GM21619 (cell line): ENCODE measurements around the gene MOGAT1.
A peak's percentile ranks its signal among the peaks of the same experiment; 100 is the strongest.
"Not testable (repeated sequence)": the region's sequence is repeated elsewhere in the genome, so short reads cannot be mapped to it uniquely, and the experiment has no call there.

Source experiments
- ATAC-seq: cut with Tn5 transposase; IDR thresholded peaks from one replicate; pipeline ENCODE4 v1.9.1; 2021; ENCODE audit not compliant: unreplicated experiment

Gene MOGAT1

DNA sequence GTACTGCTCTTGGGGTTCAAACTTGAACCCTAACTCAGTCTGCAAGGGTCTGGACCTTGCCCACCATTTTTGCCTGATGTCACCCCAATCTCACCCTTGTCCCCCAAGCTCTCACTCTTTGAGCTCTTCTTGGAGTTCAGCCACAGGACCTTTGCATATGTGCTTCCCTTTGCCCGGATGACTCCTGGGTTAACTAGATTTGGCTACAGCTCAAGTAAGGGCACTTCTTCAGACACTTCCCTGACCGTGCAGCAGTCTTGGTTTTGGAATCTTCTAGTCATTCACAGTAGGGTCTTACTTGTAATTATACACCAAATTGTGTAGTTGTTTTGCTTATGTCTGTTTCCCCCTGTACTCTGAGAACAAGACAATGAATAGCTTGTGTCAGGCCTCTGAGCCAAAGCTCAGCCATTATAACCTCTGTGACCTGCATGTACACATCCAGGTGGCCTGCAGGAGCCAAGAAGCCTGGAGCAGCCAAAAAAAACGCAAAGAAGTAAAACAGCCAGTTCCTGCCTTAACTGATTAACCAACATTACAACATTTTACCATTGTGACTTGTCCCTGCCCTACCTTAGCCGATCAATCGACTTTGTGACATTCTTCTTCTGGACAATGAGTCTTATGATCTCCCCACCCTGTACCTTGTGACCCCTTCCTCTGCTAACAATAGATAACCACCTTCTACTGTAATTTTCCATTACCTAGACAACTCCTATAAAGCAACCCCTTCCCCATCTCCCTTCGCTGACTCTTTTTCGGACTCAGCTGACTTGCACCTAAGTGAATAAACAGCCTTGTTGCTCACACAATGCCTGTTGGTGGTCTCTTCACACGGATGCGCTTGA lies 1.0 kb upstream of the MOGAT1 start:
- no peak for ATAC-seq

DNA sequence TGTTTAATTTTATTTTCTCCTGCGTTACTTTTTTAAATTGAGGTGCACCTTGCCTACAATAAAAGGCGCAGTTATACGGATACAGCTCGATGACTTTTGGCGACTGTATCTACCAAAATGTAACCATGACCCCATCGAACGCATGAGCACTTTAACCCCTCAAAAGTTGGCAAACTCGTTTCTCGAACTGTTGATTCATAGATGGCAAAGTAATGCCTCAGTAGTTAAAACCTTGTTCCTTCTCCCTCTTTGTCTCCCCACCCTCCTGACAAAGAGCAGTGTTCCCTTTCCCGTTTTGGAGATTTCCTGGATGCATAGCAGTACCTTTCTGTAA lies 577 bp downstream of the MOGAT1 start:
- no peak for ATAC-seq

DNA sequence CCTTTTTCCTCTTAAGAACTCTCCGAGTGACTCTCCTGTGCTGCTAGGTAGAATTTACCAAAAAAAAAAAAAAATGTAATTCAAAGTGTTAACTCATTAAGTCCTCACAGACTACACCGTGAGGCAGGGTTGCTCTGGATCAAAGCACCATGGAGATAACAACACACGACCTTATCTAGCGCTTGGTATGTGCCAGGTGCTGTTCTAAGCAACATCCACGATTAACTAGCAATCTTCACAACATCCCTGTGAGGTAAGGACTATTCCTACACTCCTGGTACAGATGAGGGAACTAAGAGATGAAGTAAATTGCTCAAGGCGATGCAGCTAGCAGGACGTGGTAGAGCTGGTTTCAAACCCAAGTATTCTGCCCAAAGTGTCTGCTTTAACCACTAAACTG lies 1.8 kb downstream of the MOGAT1 start:
- no peak for ATAC-seq

DNA sequence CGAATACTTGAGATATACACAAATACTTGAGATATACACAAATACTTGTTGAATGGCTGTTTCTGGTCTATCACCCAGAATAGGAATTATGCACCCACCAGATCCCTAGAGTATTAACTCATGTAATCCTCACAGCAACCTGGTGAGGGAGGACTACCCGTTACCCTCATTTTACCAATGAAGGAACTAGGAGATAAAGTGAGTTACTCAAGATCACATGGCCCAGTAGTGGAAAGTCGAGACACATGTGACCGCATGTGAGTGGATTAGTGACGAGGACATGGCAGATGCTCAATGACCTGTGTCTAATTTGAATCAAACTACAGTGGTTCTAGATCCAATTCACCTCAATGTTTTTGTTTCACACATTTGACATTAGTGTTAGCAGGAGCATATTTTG lies 2.4 kb downstream of the MOGAT1 start:
- no peak for ATAC-seq

DNA sequence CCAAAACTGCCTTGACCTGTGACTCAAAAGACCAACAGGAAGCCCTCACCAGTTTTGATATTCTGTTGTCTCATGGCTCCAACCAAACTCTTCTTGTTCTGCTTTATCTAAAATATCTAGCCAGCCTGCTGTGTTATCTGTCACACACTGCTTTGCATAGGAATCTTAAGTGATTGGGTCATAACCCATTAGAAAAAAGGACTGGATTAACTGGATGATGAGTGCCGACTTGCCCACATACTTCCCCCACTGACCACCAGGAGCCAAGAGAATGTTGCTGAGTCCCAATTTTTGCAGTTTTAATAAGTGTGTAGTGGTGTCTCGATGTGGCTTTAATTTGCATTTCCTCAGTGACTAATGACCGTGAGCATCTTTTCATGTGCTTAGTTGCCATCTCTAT lies 6.5 kb downstream of the MOGAT1 start:
- ATAC-seq = no peak

DNA sequence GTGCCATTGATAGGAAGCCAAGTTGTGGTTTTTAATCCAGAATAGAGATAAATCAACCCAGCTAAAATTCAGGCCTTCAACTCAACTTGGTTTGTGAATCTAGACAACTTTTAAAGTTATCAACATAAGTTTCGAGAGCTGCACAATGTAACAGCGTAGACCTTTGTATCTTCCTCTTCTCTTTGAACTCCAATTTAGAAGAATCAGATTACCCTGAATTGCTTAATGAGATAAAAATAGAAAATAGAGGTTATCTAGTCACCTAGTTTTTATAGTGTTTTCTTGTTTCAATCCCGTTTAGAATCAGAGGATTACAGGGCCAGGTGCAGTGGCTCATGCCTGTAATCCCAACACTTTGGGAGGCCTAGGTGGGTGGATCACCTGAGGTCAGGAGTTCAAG lies 12.3 kb downstream of the MOGAT1 start:
- ATAC-seq = no peak

DNA sequence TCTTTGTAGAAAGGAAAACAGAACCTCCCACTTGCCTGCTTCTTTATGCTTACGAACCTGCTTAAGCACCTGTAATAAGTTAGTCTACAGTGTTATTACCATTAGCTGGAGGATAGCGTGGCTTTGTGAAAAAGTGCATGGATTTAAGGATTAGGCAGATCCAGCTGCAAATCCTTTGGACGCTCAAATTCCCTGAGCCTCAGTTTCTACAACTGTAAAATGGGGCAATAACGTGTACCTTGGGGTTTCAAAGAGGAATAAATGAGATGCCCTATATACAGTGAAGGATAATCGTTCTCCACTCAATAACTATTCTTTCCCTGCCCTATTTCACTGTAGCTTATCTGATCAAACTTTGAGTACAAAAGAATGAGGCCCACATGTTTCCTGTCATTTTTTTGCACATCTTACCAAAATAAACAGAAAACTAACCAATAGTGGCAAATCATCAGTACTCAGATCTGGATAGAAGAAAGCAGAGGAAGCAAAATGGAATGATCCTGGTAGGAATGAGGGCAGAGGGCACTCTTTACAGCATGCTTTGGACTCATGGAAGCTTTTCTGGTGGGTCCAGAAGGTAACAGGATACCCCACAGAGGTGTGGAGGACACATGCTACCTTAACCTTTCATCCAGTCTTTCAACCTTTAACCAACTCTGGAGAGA lies 14.8 kb downstream of the MOGAT1 start:
- no peak for ATAC-seq

DNA sequence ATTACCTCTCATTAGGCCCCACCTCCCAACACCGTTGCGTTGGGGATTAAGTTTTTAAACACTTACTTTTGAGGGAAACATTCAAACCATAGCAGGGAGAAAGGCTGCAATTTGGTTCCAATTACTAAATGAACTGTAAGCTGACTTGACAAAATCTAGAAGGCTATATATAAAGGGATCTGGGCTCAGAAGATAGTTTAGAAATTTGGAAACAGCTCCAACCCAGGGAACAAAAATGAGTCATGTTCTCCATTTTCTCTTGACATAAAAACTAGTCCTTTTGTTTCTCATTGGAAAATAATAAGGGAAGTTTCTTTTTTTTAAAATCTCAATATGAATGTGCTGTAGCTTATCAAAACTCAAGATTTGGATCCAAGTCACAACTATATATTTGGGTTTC lies 17.5 kb downstream of the MOGAT1 start:
- no peak for ATAC-seq

DNA sequence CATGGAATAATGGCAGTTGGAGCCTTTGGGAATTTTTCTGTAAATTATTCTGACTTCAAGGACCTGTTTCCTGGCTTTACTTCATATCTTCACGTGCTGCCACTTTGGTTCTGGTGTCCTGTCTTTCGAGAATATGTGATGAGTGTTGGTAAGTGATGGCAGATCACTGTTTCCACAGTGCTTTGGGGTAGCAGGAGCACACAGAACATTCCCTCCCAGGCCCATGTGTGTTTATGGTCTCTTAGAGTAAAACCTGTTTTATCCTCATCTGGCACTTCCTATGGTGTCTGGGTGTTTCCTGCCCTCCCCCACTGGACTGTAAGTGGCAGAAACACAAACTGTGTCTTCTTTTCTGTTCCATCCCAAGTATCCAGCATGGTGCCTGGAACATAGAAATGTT lies 17.9 kb downstream of the MOGAT1 start:
- no peak for ATAC-seq

DNA sequence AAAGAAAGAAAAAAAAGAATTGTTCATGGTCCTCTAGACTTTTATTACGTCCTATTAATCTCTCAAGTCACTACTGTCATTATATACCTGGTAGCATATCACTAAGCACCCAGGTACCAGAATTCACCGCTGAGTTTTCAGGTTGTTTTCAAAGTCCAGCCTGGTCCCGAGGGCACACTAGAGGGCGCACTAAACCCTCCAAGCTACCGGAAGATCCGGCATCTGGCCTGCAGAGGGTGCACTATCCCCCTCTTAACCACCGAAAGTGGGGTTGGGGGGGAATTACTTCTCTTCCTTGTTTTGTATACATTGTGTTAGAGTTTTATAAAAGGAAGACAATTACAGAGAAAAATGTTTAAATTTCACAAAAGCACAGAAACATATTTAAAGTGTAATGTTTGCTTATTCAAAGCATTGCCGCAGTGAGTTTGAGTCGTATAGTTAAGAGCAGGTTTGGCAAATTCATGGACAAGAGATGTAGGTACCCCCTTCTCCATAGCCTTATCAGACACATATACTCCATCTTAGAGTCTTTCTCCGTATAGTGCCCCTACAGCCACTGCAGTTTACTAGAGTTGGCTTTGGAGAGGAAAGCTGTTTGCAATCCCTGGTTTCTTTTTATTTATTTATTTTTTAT lies 19.2 kb downstream of the MOGAT1 start:
- ATAC-seq = peak; percentile 96

DNA sequence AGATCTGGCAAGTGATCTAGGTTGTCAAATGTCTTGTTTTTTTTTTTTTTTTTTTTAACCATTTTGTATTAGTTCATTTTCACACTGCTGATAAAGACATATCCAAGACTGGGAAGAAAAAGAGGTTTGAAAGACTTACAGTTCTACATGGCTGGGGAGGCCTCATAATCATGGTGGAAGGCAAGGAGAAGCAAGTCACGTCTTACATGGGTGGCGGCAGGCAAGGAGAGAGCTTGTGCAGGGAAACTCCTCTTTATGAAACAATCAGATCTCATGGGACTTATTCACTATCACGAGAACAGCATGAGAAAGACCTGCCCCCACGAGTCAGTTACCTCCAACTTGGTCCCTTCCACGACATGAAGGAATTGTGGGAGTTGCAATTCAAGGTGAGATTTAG lies 22.0 kb downstream of the MOGAT1 start:
- ATAC-seq = not testable (repeated sequence)

DNA sequence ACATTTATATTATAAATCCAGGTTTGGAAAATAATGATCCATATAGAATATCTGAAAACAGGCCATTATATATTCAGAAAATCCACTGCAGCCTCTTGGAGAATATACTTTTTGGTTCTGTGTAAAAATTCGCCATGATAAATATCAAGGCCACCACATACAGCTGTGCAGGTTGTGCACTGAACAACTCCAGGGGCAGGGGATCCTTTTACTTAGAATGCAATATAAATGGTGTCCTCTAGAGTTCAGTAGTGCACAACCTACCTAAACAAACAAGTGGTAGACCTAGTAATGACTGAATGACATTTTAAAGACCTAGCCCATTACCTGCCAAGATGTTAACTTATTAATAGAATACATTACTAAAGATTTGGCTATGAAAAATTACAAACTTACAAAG lies 22.4 kb downstream of the MOGAT1 start:
- no peak for ATAC-seq

DNA sequence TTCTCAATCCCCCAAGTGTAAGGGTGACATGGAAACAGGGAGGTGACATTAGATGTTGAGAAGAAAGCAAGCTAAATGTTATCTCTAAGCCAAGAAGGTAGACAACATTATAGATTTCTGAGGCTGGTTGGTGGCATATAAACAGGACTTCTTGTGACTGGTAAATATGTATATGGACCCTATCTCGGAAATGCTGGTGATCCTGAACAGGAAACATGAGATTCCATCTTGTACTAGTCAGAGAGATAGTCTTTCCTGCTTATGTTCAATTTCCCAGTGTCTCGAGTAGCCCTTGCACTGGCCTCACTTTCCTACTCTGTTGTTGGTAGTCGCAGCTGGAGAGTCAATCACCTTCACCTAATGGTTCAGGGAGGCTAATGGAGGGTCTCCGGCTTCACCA lies 26.8 kb downstream of the MOGAT1 start:
- no peak for ATAC-seq

DNA sequence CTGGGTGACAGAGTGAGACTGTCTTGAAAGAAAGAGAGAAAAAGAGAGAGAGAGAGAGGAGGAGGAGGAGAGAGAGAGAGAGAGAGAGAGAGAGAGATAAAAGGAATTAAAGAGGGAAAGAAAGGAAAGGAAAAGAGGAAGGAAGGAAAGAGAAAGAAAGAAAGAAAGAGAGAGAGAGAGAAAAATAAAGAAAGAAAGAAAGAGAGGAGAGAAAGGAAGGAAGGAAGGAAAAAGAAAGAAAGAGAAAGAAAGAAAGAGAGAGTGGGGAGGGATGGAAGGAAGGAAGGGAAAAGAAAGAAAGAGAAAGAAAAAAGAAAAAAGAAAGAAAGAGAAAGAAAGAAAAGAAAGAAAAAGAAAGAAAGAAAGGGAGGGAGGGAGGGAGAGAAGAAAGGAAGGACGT lies 29.8 kb downstream of the MOGAT1 start:
- ATAC-seq = no peak

DNA sequence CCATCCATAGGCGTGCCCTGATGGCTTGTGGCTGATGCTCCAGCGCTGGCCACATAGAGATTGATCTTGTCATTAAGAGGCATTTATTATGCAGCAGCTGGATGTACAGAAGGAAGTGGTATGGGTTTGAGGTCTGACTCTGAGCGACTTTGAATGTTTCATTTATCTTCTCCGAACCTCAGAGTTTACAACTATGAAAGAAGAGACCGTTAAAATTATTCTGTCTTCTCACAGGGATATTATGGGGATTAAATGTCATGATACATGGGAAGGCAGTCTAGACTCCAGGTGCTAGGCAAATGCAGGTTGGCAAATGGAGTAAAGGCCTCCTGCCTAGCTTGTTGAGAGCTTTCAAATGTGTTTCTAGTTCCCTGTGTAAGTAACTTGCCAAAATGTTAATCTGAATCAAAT lies 30.3 kb downstream of the MOGAT1 start:
- no peak for ATAC-seq

DNA sequence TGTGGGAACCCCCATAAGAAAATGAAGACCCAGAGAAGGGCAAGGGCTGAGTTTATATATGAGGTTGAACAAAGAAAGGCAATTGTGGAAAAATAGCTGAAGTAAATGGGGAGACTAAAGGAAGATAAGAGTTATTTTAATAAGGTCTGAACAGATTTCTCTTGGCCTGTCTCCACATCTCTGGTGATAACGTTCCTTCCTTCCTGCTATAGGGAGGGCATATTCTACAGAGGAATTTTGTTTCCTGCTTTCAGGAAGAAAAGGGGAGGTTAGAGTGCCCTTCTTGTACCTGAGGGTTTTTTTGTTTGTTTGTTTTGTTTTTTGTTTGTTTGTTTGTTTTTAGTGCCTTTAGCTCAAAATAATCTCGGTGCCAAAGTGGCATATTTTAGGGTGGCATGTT lies 31.6 kb downstream of the MOGAT1 start:
- ATAC-seq = no peak

DNA sequence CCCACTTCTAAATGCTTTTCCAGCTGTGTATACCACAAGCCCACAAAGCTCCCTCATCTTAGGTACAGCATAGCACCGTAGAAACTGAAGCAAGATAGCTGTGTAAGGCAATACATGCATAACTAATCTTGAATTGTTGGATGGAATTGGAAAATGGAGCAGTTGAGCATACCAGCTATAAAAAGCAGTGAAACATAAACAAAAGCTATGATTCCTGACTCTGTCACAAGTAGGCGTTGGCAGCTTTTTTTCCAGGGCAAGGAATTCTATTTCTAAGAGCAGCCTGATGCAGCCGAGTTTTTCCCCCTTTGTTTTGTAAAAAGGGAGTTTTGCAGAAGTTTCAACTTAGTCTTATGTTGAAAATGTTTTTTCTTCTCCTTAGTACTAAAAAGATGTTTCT lies 32.4 kb downstream of the MOGAT1 start:
- ATAC-seq = no peak

DNA sequence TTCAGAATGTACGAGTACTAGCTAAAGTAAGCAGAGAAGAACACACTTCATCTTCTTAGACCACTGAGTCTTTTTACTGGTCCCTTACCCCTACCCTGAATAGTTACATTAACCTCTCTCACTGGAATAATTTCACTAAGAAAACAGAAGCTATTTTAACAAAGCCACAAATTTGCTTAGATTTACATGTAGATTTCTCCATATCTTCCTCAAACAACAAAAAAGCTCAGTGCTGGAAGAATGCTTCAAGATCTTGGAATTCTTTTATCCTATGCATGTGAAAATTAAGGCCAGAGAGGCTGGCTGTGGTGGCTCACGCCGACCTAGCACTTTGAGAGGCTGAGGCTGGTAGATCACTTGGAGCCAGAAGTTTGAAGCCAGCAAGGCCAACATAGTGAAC lies 35.2 kb downstream of the MOGAT1 start:
- no peak for ATAC-seq

DNA sequence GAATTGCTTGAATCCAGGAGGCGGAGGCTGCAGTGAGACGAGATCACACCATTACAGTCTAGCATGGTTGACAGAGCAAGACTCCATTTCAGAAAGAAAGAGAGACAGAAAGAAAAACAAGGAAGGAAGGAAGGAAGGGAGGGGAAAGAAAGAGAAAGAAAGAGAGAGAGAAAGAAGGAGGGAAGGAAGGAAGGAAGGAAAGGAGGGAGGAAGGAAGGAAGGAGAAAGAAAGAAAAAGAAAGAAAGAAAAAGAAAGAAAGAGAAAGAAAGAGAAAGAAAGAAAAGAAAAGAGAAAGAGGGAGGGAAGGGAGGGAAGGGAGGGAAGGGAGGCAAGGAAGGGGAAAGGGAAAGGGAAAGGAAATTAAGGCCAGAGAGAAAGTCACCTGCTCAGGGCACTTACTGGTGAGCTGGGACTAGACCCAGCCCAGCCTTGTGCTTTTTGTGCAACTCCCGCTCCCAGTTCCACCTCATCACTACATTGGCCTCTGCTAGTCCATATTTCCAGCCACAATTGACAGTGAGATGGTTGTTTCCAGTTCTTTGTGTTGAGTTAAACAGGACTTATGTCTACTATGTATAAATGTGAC lies 35.7 kb downstream of the MOGAT1 start:
- no peak for ATAC-seq

DNA sequence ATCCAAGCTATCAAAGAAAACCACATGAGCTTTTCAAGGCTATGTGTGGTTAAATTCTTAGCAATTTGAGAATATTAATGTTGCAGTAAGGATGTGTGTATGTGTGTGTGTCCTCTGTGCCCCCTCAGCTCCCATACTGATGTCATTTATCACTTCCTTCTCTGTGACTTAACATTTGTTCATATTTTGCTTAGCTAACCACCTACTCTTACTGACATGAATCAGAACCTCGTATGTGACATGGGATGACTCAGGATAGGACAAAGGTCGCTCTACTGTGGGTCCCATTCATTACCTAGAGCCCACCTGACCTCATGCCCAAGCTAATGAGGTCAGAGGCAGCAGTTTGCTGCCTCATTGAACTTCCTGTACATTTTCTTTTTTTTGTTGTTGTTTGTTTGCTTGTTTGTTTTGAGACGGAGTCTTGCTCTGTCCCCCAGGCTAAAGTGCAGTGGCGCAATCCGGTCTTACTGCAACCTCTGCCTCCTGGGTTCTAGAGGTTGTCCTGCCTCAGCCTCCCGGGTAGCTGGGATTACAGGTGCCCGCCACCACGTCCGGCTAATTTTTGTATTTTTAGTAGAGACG lies 36.3 kb downstream of the MOGAT1 start:
- no peak for ATAC-seq

DNA sequence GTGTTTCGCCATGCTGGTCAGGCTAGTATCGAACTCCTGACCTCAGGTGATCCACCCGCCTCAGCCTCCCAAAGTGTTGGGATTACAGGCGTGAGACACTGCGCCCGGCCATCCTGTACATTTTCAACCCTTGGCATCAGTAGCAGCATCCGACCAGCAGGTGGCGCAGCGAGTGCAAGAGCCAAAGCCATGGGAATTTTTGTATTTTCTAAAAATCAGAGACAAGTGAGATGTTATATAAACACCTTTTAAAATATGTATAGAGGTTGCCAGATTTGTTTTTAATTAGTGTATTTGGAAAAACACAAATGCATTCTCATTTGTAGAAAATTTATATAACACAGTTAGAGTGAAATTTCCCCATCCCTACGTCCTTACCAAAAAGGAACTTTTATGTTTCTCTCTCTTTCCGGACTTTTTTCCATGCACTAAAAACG lies 36.8 kb downstream of the MOGAT1 start:
- ATAC-seq = peak; percentile 33
